Stimulated activated CD8-positive, alpha-beta memory T cell treated with anti-CD3 and anti-CD28 coated beads, Interleukin-4, amount 100 ng/mL, for 1 hour (primary cell): Measurements from ENCODE around the gene TMEM245.

Experiments used
- DNase-seq, 2 donors: peaks; one replicate each; pipeline ENCODE4 v3.0.0-alpha.2; 2020; ENCODE audit warnings: low read depth in 2 of 2, low spot score in 1 of 2

The TMEM245 gene

GRCh38 chr9:109107402-109108240 lies 12.1 kb downstream of the TMEM245 start:
- DNase-seq, result no peak

GRCh38 chr9:109101810-109102209 lies 17.9 kb downstream of the TMEM245 start:
- no peak for DNase-seq

- no peak for DNase-seq
Measured at GRCh38 chr9:109101202-109101595, 18.5 kb downstream of the TMEM245 start.

- DNase-seq, result no peak
Measured at GRCh38 chr9:109100543-109101201, 19.1 kb downstream of the TMEM245 start.

GRCh38 chr9:109098960-109099308 lies 20.8 kb downstream of the TMEM245 start:
- no peak for DNase-seq

GRCh38 chr9:109098171-109098959 lies 21.4 kb downstream of the TMEM245 start:
- no peak for DNase-seq

- no peak for DNase-seq
Measured at GRCh38 chr9:109097146-109097545, 22.6 kb downstream of the TMEM245 start.

- DNase-seq, result no peak
Measured at GRCh38 chr9:109095321-109095720, 24.4 kb downstream of the TMEM245 start.

GRCh38 chr9:109094268-109094667 lies 25.5 kb downstream of the TMEM245 start:
- no peak for DNase-seq

GRCh38 chr9:109092587-109092986 lies 27.2 kb downstream of the TMEM245 start:
- no peak for DNase-seq

- no peak for DNase-seq
Measured at GRCh38 chr9:109092051-109092580, 27.6 kb downstream of the TMEM245 start.

- DNase-seq, result no peak
Measured at GRCh38 chr9:109088221-109088620, 31.5 kb downstream of the TMEM245 start.

- DNase-seq, result no peak
Measured at GRCh38 chr9:109087795-109088194, 32.0 kb downstream of the TMEM245 start.

- no peak for DNase-seq
Measured at GRCh38 chr9:109086221-109086620, 33.5 kb downstream of the TMEM245 start.

GRCh38 chr9:109085510-109085909 lies 34.2 kb downstream of the TMEM245 start:
- DNase-seq, result no peak

- no peak for DNase-seq
Measured at GRCh38 chr9:109083813-109084405, 35.8 kb downstream of the TMEM245 start.

- DNase-seq, result no peak
Measured at GRCh38 chr9:109083141-109083540, 36.6 kb downstream of the TMEM245 start.

- no peak for DNase-seq
Measured at GRCh38 chr9:109082091-109082620, 37.6 kb downstream of the TMEM245 start.

- DNase-seq, result no peak
Measured at GRCh38 chr9:109074236-109074889, 45.4 kb downstream of the TMEM245 start.

GRCh38 chr9:109072821-109073435 lies 46.8 kb downstream of the TMEM245 start:
- no peak for DNase-seq
